Neural cell (in vitro differentiated cells): ENCODE measurements around the gene MSI2. TPM values are rescaled to one million over a fixed set of nuclear protein-coding genes. Genes with fewer than 3 reads are reported as not detected.

ENCODE experiments used
- H2AFZ ChIP-seq: fragments of 200-600, 300-800 bp; sonication (generic), shearing (Covaris generic); 2 replicates; pipeline ENCODE4 v1.6.0; 2014; ENCODE audit warnings: low read depth, mild to moderate bottlenecking, antibody characterized with exemption, low read length, moderate library complexity
- H3F3A ChIP-seq: fragments of 200-600 bp; shearing (Covaris generic); 2 replicates; pipeline ENCODE4 v1.6.1; 2016; ENCODE audit warnings: mild to moderate bottlenecking, moderate library complexity, mixed read lengths, antibody characterized with exemption, low read length; ENCODE audit not compliant: insufficient read depth, poor library complexity, severe bottlenecking
- H3K27ac ChIP-seq: fragments of 200-600, 300-800 bp; sonication (generic), shearing (Covaris generic); 2 replicates; pipeline ENCODE4 v1.5.1; 2014; ENCODE audit warnings: mild to moderate bottlenecking, low read length, moderate library complexity
- H3K27me3 ChIP-seq: fragments of 300-800, 200-600 bp; sonication (generic), shearing (Covaris generic); 2 replicates; pipeline ENCODE4 v1.6.0; 2014; ENCODE audit warnings: mild to moderate bottlenecking, low read depth, low read length, moderate library complexity; ENCODE audit not compliant: insufficient read depth
- H3K36me3 ChIP-seq: fragments of 300-800, 200-600 bp; sonication (generic), shearing (Covaris generic); 2 replicates; pipeline ENCODE4 v1.5.1; 2014; ENCODE audit warnings: mild to moderate bottlenecking, antibody characterized with exemption, low read length, moderate library complexity; ENCODE audit not compliant: insufficient read depth
- H3K4me2 ChIP-seq: fragments of 300-800, 200-600 bp; sonication (generic), shearing (Covaris generic); 2 replicates; pipeline ENCODE4 v1.6.0; 2014; ENCODE audit warnings: mild to moderate bottlenecking, low read length
- H3K4me3 ChIP-seq: fragments of 300-800, 200-600 bp; sonication (generic), shearing (Covaris generic); 2 replicates; pipeline ENCODE4 v1.5.1; 2014; ENCODE audit warnings: mild to moderate bottlenecking, low read length, moderate library complexity
- H3K79me2 ChIP-seq: fragments of 200-600 bp; shearing (Covaris generic); replicated peaks from 2 replicates; pipeline ENCODE4 v1.6.0; 2014; ENCODE audit warnings: mild to moderate bottlenecking, low read length, moderate library complexity; ENCODE audit not compliant: insufficient read depth
- H3K9ac ChIP-seq: fragments of 300-800, 200-600 bp; sonication (generic), shearing (Covaris generic); 2 replicates; pipeline ENCODE4 v1.6.1; 2016; ENCODE audit warnings: mild to moderate bottlenecking, low read length, mixed read lengths
- H3K9me2 ChIP-seq: fragments of 200-600 bp; shearing (Covaris generic); 2 replicates; pipeline ENCODE4 v1.6.1; 2016; ENCODE audit warnings: mild to moderate bottlenecking, low read length, mixed read lengths; ENCODE audit not compliant: insufficient read depth
- H3K9me3 ChIP-seq: fragments of 200-600, 300-800 bp; sonication (generic), shearing (Covaris generic); 2 replicates; pipeline ENCODE4 v1.6.1; 2016; ENCODE audit warnings: mild to moderate bottlenecking, mixed run types, low read length, moderate library complexity, mixed read lengths
- H4K20me1 ChIP-seq: fragments of 200-600 bp; shearing (Covaris generic); 2 replicates; pipeline ENCODE4 v1.6.1; 2016; ENCODE audit warnings: mild to moderate bottlenecking, mixed run types; ENCODE audit not compliant: insufficient read depth
- CTCF ChIP-seq: fragments of 450-650 bp; IDR thresholded peaks from 2 replicates; pipeline ENCODE4 v1.5.1; 2014; ENCODE audit warnings: antibody characterized with exemption, mild to moderate bottlenecking, moderate library complexity; ENCODE audit not compliant: poor library complexity, severe bottlenecking
- EP300 ChIP-seq: fragments of 450-650 bp; conservative IDR thresholded peaks from 2 replicates; pipeline ENCODE4 v1.6.1; 2014; ENCODE audit warnings: antibody characterized with exemption, mild to moderate bottlenecking, moderate library complexity; ENCODE audit not compliant: poor library complexity, severe bottlenecking
- MXI1 ChIP-seq: fragments of 450-650 bp; conservative IDR thresholded peaks from 2 replicates; pipeline ENCODE4 v1.6.1; 2014; ENCODE audit warnings: antibody characterized with exemption, mild to moderate bottlenecking; ENCODE audit not compliant: poor library complexity, severe bottlenecking
- POLR2AphosphoS5 ChIP-seq: IDR thresholded peaks from 2 replicates; pipeline ENCODE4 v1.6.1; 2012
- RAD21 ChIP-seq: fragments of 450-650 bp; conservative IDR thresholded peaks from 2 replicates; pipeline ENCODE4 v1.6.1; 2014; ENCODE audit warnings: antibody characterized with exemption, mild to moderate bottlenecking, moderate library complexity
- REST ChIP-seq: IDR thresholded peaks from 2 replicates; pipeline ENCODE4 v1.6.1; 2012; ENCODE audit warnings: borderline replicate concordance
- SMC3 ChIP-seq: fragments of 450-650 bp; conservative IDR thresholded peaks from 2 replicates; pipeline ENCODE4 v1.6.1; 2014; ENCODE audit warnings: antibody characterized with exemption, mild to moderate bottlenecking, moderate library complexity; ENCODE audit not compliant: poor library complexity
- TAF1 ChIP-seq: IDR thresholded peaks from 2 replicates; pipeline ENCODE4 v1.6.1; 2012; ENCODE audit warnings: low read depth
- polyA plus RNA-seq: library from polyadenylated mRNA; depleted of rRNA; stranded (reverse); fragments of >200 nt; gene quantifications from 2 replicates; pipeline ENCODE4 v1.2.3, GENCODE V29; 2014

MSI2 gene
- polyA plus RNA-seq, 1 donor from 2014 or later = 61.4 TPM

- Histone ChIP-seq H3K9ac (no peak overlapping the region), H3K79me2 (no peaks in the 10 kb centered on the region), H3K27me3 (no peaks in the 10 kb centered on the region), H3K4me3 (no peak overlapping the region), H3K4me2 (no peak overlapping the region), H3K36me3 (no peaks in the 10 kb centered on the region), H3F3A (no peaks in the 10 kb centered on the region), H2AFZ (no peak overlapping the region), H3K27ac (no peak overlapping the region), H3K9me2 (no peaks in the 10 kb centered on the region), H4K20me1 (no peaks in the 10 kb centered on the region), H3K9me3 (no peaks in the 10 kb centered on the region)
- TF ChIP-seq CTCF = no peak
- TF ChIP-seq TAF1 = no peak
Measured at GRCh38 chr17:57634713-57635465, 378.6 kb downstream of the MSI2 start.

- H4K20me1 ChIP-seq = no peaks in the 10 kb centered on the region
- H3K4me3 ChIP-seq = no peak overlapping the region
- no peak for TF ChIP-seq MXI1
- no peak for TF ChIP-seq POLR2AphosphoS5
- no peak for TF ChIP-seq REST
- no peak for TF ChIP-seq SMC3
- TF ChIP-seq CTCF = no peak
- TF ChIP-seq RAD21 = no peak
- TF ChIP-seq EP300 = no peak
- TF ChIP-seq TAF1 = no peak
- H2AFZ ChIP-seq = no peak overlapping the region
- H3K4me2 ChIP-seq = no peak overlapping the region
- no peaks in the 10 kb centered on the region for H3K9me2 ChIP-seq
- no peaks in the 10 kb centered on the region for H3K27me3 ChIP-seq
- no peaks in the 10 kb centered on the region for H3K79me2 ChIP-seq
- H3K9me3 ChIP-seq = no peaks in the 10 kb centered on the region
- H3K9ac ChIP-seq = no peak overlapping the region
- no peak overlapping the region for H3K27ac ChIP-seq
- no peaks in the 10 kb centered on the region for H3K36me3 ChIP-seq
- H3F3A ChIP-seq = no peaks in the 10 kb centered on the region
Measured at GRCh38 chr17:57636274-57636673, 380.0 kb downstream of the MSI2 start.
